ENCODE measurements around the gene ATL1.

GRCh38 chr14:50520947-50521815 is 38.8 kb upstream of the ATL1 start:
- no peak for TF ChIP-seq CTCF (IDR thresholded peaks at IDR 0.05)
- no peak for TF ChIP-seq POLR2A (IDR thresholded peaks at IDR 0.05)

Measured in gastroesophageal sphincter (tissue), 3 donors.